ENCODE results near the gene CHI3L1.

DNA sequence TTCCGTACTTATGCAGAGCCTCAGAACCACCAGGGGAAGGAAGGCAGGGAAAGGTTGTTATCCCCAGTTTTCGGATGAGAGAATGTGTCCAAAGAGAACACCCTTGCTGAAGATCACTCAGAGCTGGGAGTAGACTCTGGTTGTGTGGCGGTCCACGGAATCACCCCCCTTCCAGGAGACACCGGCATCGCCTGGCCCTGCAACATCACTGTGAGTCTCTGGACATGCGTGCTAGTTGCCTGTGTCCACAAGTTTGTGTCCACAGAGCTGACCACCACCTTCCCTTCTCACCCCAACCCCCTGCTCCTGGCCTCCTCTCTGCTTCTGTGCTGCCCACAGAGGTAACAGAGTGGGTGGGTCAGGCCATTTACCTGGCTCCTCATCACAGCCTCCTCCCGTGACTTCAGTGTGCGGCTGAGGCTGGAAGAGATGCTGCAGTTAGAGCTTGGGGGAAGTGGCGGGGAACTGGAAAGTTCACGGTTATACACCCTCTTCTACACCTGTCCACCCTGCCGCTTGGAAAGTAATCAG is 18.2 kb downstream of the CHI3L1 start:
- TF ChIP-seq, protein P1, sequence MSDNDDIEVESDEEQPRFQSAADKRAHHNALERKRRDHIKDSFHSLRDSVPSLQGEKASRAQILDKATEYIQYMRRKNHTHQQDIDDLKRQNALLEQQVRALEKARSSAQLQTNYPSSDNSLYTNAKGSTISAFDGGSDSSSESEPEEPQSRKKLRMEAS (IDR thresholded peaks at IDR 0.05), result no peak
- TF ChIP-seq, protein P2, sequence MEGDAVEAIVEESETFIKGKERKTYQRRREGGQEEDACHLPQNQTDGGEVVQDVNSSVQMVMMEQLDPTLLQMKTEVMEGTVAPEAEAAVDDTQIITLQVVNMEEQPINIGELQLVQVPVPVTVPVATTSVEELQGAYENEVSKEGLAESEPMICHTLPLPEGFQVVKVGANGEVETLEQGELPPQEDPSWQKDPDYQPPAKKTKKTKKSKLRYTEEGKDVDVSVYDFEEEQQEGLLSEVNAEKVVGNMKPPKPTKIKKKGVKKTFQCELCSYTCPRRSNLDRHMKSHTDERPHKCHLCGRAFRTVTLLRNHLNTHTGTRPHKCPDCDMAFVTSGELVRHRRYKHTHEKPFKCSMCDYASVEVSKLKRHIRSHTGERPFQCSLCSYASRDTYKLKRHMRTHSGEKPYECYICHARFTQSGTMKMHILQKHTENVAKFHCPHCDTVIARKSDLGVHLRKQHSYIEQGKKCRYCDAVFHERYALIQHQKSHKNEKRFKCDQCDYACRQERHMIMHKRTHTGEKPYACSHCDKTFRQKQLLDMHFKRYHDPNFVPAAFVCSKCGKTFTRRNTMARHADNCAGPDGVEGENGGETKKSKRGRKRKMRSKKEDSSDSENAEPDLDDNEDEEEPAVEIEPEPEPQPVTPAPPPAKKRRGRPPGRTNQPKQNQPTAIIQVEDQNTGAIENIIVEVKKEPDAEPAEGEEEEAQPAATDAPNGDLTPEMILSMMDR (IDR thresholded peaks at IDR 0.05; ENCODE audit: low read depth, low read length, missing input control), result no peak
- TF ChIP-seq JUND (IDR thresholded peaks at IDR 0.05), result no peak
- no peak for TF ChIP-seq TAF1 (conservative IDR thresholded peaks at IDR 0.05)
- TF ChIP-seq, protein P3, sequence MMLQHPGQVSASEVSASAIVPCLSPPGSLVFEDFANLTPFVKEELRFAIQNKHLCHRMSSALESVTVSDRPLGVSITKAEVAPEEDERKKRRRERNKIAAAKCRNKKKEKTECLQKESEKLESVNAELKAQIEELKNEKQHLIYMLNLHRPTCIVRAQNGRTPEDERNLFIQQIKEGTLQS (IDR thresholded peaks at IDR 0.05), result no peak
- TF ChIP-seq RXRA (IDR thresholded peaks at IDR 0.05), result no peak
